Uterus (tissue), 2 donors: ENCODE data around the gene PFN4.

ENCODE experiments used
- POLR2A ChIP-seq, 2 donors: fragments of 450-650 bp; IDR thresholded peaks; one replicate each; pipeline ENCODE4 v1.6.1; 2016; ENCODE audit warnings: antibody characterized with exemption in 2 of 2, mild to moderate bottlenecking in 1 of 2, moderate library complexity in 1 of 2
- TF ChIP-seq, protein P1 (sequence below), 4 experiments: fragments of 200-600 bp in 2 of 4; fragments of 450-650 bp in 2 of 4; sonication (generic) in 2 of 4; IDR thresholded peaks; one replicate each; pipeline ENCODE4 v1.5.1; 2016 to 2019; ENCODE audit warnings: antibody characterized with exemption in 4 of 4, mild to moderate bottlenecking in 2 of 4, moderate library complexity in 1 of 4

DNA sequence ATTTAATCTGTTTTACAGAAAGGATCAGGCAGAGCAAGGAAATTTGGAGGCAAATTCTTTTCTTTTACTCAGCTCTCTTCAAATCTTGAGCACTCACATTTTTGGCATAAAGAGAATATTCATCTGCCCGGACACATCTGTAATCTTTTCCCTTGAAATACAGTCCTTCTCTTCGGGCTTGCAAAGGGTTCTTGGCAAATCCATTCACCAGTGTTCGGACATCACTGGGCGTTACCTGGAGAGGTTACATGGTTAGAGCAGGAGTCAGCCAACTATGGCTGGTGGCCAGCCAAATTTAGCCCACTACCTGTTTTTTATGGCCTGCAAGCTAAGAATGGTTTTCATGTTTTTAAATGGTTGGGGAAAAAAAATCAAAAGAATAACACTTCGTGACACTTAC is 2.1 kb downstream of the PFN4 start:
- TF ChIP-seq, protein P1, sequence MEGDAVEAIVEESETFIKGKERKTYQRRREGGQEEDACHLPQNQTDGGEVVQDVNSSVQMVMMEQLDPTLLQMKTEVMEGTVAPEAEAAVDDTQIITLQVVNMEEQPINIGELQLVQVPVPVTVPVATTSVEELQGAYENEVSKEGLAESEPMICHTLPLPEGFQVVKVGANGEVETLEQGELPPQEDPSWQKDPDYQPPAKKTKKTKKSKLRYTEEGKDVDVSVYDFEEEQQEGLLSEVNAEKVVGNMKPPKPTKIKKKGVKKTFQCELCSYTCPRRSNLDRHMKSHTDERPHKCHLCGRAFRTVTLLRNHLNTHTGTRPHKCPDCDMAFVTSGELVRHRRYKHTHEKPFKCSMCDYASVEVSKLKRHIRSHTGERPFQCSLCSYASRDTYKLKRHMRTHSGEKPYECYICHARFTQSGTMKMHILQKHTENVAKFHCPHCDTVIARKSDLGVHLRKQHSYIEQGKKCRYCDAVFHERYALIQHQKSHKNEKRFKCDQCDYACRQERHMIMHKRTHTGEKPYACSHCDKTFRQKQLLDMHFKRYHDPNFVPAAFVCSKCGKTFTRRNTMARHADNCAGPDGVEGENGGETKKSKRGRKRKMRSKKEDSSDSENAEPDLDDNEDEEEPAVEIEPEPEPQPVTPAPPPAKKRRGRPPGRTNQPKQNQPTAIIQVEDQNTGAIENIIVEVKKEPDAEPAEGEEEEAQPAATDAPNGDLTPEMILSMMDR (IDR thresholded peaks at IDR 0.05): no peak
- no peak for TF ChIP-seq POLR2A (IDR thresholded peaks at IDR 0.05)
